Activated CD8-positive, alpha-beta T cell treated with anti-CD3 and anti-CD28 coated beads for 36 hours (primary cell): ENCODE results near the gene CR1L. TPM values are rescaled to one million over a fixed set of nuclear protein-coding genes. Genes with fewer than 3 reads are reported as not detected.
"Not testable (repeated sequence)": the region's sequence is repeated elsewhere in the genome, so short reads cannot be mapped to it uniquely, and the experiment has no call there.

Experiments
- ATAC-seq: fragments of 200-7000 bp; cut with Tn5 transposase; one replicate; pipeline ENCODE4 v1.10.0; 2021; ENCODE audit warnings: mild to moderate bottlenecking, moderate library complexity
- CTCF ChIA-PET: fragments of 350-600 bp; sonication (Branson Sonifier 250); formaldehyde crosslinking; loops from one replicate; lab custom pipeline; 2021; ENCODE audit warnings: antibody characterized with exemption; lab: Charles Lee
- POLR2A ChIA-PET: fragments of 350-600 bp; sonication (Branson Sonifier 250); formaldehyde crosslinking; loops from one replicate; lab custom pipeline; 2021; ENCODE audit warnings: antibody characterized with exemption; lab: Charles Lee
- DNase-seq: peaks from one replicate; pipeline ENCODE4 v3.0.0-alpha.2; 2020
- H3K27ac Mint-ChIP-seq: one replicate; pipeline ENCODE4 v1.8.0; 2021; ENCODE audit warnings: mild to moderate bottlenecking, mixed read lengths
- H3K27me3 Mint-ChIP-seq: one replicate; pipeline ENCODE4 v1.8.0; 2021; ENCODE audit warnings: mixed read lengths
- H3K36me3 Mint-ChIP-seq: one replicate; pipeline ENCODE4 v1.8.0; 2021; ENCODE audit warnings: low read depth, mixed read lengths
- H3K4me1 Mint-ChIP-seq: one replicate; pipeline ENCODE4 v1.8.0; 2021; ENCODE audit warnings: low read depth, mixed read lengths
- H3K4me3 Mint-ChIP-seq: one replicate; pipeline ENCODE4 v1.8.0; 2021; ENCODE audit warnings: mild to moderate bottlenecking, moderate library complexity, mixed read lengths
- H3K9me3 Mint-ChIP-seq: one replicate; pipeline ENCODE4 v1.8.0; 2021; ENCODE audit warnings: mixed read lengths
- CTCF ChIP-seq: fragments of 200-600 bp; IDR thresholded peaks from one replicate; pipeline ENCODE4 v1.8.0; 2022; ENCODE audit warnings: antibody characterized with exemption, mild to moderate bottlenecking
- intact Hi-C: fragments of 100-400 bp; cut with micrococcal nuclease; formaldehyde crosslinking; loops from one replicate; pipeline ENCODE4 v1.10.0; 2022
- total RNA-seq, 2 experiments: library from RNA; stranded (reverse); gene quantifications; one replicate each; pipeline ENCODE4 v1.2.3, GENCODE V29; 2021

The CR1L gene
- total RNA-seq, 2 experiments from 2014 or later: not detected

- ATAC-seq: no peak
- ChIA-PET POLR2A (interaction anchor here (0.7 kb wide), 1 partner anchor 24 kb away, joined by 3 read pairs; no protein-coding TSS in a partner anchor), CTCF (no interaction called here)
- no peak overlapping the region for H3K27ac Mint-ChIP-seq
- H3K27me3 Mint-ChIP-seq: no peaks in the 10 kb centered on the region
- H3K9me3 Mint-ChIP-seq: no peaks in the 10 kb centered on the region
- intact Hi-C loops: no loop called here
- no peak overlapping the region for H3K4me3 Mint-ChIP-seq
- H3K4me1 Mint-ChIP-seq: no peaks in the 10 kb centered on the region
- no peak for DNase-seq
- no peak for TF ChIP-seq CTCF
- no peaks in the 10 kb centered on the region for H3K36me3 Mint-ChIP-seq
Observed at GRCh38 chr1:207612762-207613161, 32.2 kb upstream of the CR1L start.

GRCh38 chr1:207619871-207620542 lies 24.9 kb upstream of the CR1L start:
- no peak overlapping the region for H3K4me3 Mint-ChIP-seq
- peak; percentile 48 for TF ChIP-seq CTCF
- H3K9me3 Mint-ChIP-seq: no peaks in the 10 kb centered on the region
- CTCF ChIA-PET: interaction anchor here (0.5 to 3.1 kb wide), 17 partner anchors 10 to 509 kb away, joined by 3 to 22 read pairs (median 4); no protein-coding TSS in a partner anchor
- H3K27me3 Mint-ChIP-seq: no peaks in the 10 kb centered on the region
- H3K36me3 Mint-ChIP-seq: no peaks in the 10 kb centered on the region
- no peak overlapping the region for H3K27ac Mint-ChIP-seq
- no peaks in the 10 kb centered on the region for H3K4me1 Mint-ChIP-seq
- POLR2A ChIA-PET: interaction anchor here (0.7 kb wide), 1 partner anchor 24 kb away, joined by 3 read pairs; no protein-coding TSS in a partner anchor
- DNase-seq: peak; percentile 6
- intact Hi-C loops: no loop called here
- ATAC-seq: peak; percentile 96

- H3K9me3 Mint-ChIP-seq: no peaks in the 10 kb centered on the region
- H3K4me1 Mint-ChIP-seq: no peaks in the 10 kb centered on the region
- ATAC-seq: no peak
- H3K4me3 Mint-ChIP-seq: no peak overlapping the region
- peak; percentile 40 for TF ChIP-seq CTCF
- no peak overlapping the region for H3K27ac Mint-ChIP-seq
- no peaks in the 10 kb centered on the region for H3K27me3 Mint-ChIP-seq
- DNase-seq: no peak
- intact Hi-C loops: no loop called here
- CTCF ChIA-PET: interaction anchor here (0.8 to 3.1 kb wide), 16 partner anchors 10 to 510 kb away, joined by 3 to 22 read pairs (median 4); no protein-coding TSS in a partner anchor
- POLR2A ChIA-PET: interaction anchor here (0.7 kb wide), 1 partner anchor 24 kb away, joined by 3 read pairs; no protein-coding TSS in a partner anchor
- H3K36me3 Mint-ChIP-seq: no peaks in the 10 kb centered on the region
Observed at GRCh38 chr1:207620543-207620893, 24.4 kb upstream of the CR1L start.

GRCh38 chr1:207625504-207626071 lies 19.3 kb upstream of the CR1L start:
- H3K36me3 Mint-ChIP-seq, CTCF ChIA-PET, intact Hi-C loops, H3K27me3 Mint-ChIP-seq, POLR2A ChIA-PET, H3K27ac Mint-ChIP-seq, H3K9me3 Mint-ChIP-seq, DNase-seq, ATAC-seq, H3K4me3 Mint-ChIP-seq, H3K4me1 Mint-ChIP-seq: not testable (repeated sequence)

- POLR2A ChIA-PET: no interaction called here
- ATAC-seq: no peak
Observed at GRCh38 chr1:207626972-207627337, 18.0 kb upstream of the CR1L start.

More at GRCh38 chr1:207626972-207627337, 18.0 kb upstream of the CR1L start:
- Mint-ChIP-seq H3K9me3 (no peaks in the 10 kb centered on the region), H3K4me1 (no peaks in the 10 kb centered on the region), H3K4me3 (no peak overlapping the region), H3K27me3 (no peaks in the 10 kb centered on the region), H3K27ac (no peak overlapping the region), H3K36me3 (no peaks in the 10 kb centered on the region)
- intact Hi-C loops: no loop called here
- no peak for TF ChIP-seq CTCF
- DNase-seq: no peak
- CTCF ChIA-PET: no interaction called here
